K562 (cell line): Measurements from ENCODE around the gene ZNHIT1. TPM values are rescaled to one million over a fixed set of nuclear protein-coding genes. Genes with fewer than 3 reads are reported as not detected.

Experiments
- CBX1 ChIP-seq: sonication (generic); IDR thresholded peaks from 2 replicates; pipeline ENCODE4 v1.6.1; 2016; ENCODE audit warnings: antibody characterized with exemption, low read depth, mild to moderate bottlenecking
- CREBBP ChIP-seq: IDR thresholded peaks from one replicate; pipeline ENCODE4 v1.6.1; 2012; ENCODE audit warnings: low read depth, mild to moderate bottlenecking, control low read depth, inconsistent platforms, low read length
- FOXM1 ChIP-seq, 2 experiments: fragments of 450-650 bp in 1 of 2; sonication (generic) in 1 of 2; formaldehyde crosslinking in 1 of 2; IDR thresholded peaks; 2 replicates each; pipeline versions ENCODE4 v1.6.1 to v1.9.0; 2017 to 2022; ENCODE audit warnings: low read depth in 2 of 2, mild to moderate bottlenecking in 2 of 2, missing genetic modification reagents in 1 of 2, moderate library complexity in 1 of 2
- ILF3 ChIP-seq: fragments of 450-650 bp; IDR thresholded peaks from 2 replicates; pipeline ENCODE4 v1.6.1; 2018; ENCODE audit warnings: antibody characterized with exemption, mild to moderate bottlenecking, moderate library complexity, borderline replicate concordance
- KDM5B ChIP-seq: fragments of 200-600 bp; sonication (generic); IDR thresholded peaks from 2 replicates; pipeline ENCODE4 v1.6.1; 2012; ENCODE audit warnings: low read depth, mild to moderate bottlenecking, moderate library complexity, low read length, control low read depth, inconsistent platforms; ENCODE audit not compliant: insufficient replicate concordance
- MBD2 ChIP-seq: sonication (generic); IDR thresholded peaks from 2 replicates; pipeline ENCODE4 v1.6.1; 2016; ENCODE audit warnings: low read depth, borderline replicate concordance
- SUPT5H ChIP-seq: fragments of 450-650 bp; IDR thresholded peaks from 2 replicates; pipeline ENCODE4 v1.6.1; 2016
- ZEB2 ChIP-seq: fragments of 450-650 bp; IDR thresholded peaks from 2 replicates; pipeline ENCODE4 v1.6.1; 2016
- ZNF436 ChIP-seq: fragments of 250-450, 450-650 bp; sonication (Bioruptor Pico); formaldehyde crosslinking; IDR thresholded peaks from 2 replicates; pipeline ENCODE4 v1.7.0; 2020; ENCODE audit warnings: mild to moderate bottlenecking
- ZNF707 ChIP-seq: fragments of 250-450 bp; sonication (Bioruptor Pico); conservative IDR thresholded peaks from 2 replicates; pipeline ENCODE4 v1.8.0; 2022; ENCODE audit warnings: inconsistent platforms, mild to moderate bottlenecking, moderate library complexity
- polyA plus RNA-seq, 8 experiments: library from polyadenylated mRNA; depleted of rRNA in 4 of 8; stranded (reverse) in 5 of 8; unstranded in 3 of 8; fragments of >200 nt; fragmentation: Nextera tagmentation in 2 of 8; fragmentation: Illumina TruSeq in 1 of 8; extraction: Ambion mirVana in 2 of 8; extraction: Trizol in 1 of 8; gene quantifications; 2 replicates each; pipeline versions ENCODE4 v1.2.1 to v1.2.3, GENCODE V29; 2011 to 2014; ENCODE audit warnings: inconsistent platforms in 1 of 8, missing spikeins in 1 of 8
- total RNA-seq, 7 experiments: library from RNA; depleted of rRNA in 6 of 7; stranded (reverse); fragments of >200 nt in 6 of 7; fragmentation: Illumina TruSeq in 2 of 7; extraction: Trizol in 2 of 7; gene quantifications; 2 replicates each; pipeline versions ENCODE4 v1.2.1 to v1.2.3, GENCODE V29; 2011 to 2021; ENCODE audit warnings: low replicate concordance in 1 of 7
- TF ChIP-seq, protein P1 (sequence below): fragments of 450-650 bp; formaldehyde crosslinking; IDR thresholded peaks from 2 replicates; pipeline ENCODE4 v1.4.0; 2022; ENCODE audit warnings: missing genetic modification characterization
- TF ChIP-seq, protein P2 (sequence below): sonication (generic); formaldehyde crosslinking; IDR thresholded peaks from 2 replicates; pipeline ENCODE4 v1.8.0; 2022; ENCODE audit warnings: mild to moderate bottlenecking, low read depth, missing genetic modification reagents
- TF ChIP-seq, protein P3 (sequence below), 2 experiments: fragments of 150-350 bp in 1 of 2; IDR thresholded peaks; 2 replicates each; pipeline ENCODE4 v1.6.1; 2012 to 2016; ENCODE audit warnings: low read depth in 2 of 2, low read length in 2 of 2, mild to moderate bottlenecking in 1 of 2, moderate library complexity in 1 of 2
- TF ChIP-seq, protein P4 (sequence below): fragments of 250-450 bp; sonication (Bioruptor Pico); IDR thresholded peaks from 2 replicates; pipeline ENCODE4 v1.4.0; 2020; ENCODE audit warnings: mild to moderate bottlenecking, moderate library complexity

Gene ZNHIT1
- total and polyA plus RNA-seq, 9 of the 15 experiments (the other 6 are each of a cell fraction or from before 2014, with no cell fraction given): 6.4 to 162 (median 70.1) TPM

DNA sequence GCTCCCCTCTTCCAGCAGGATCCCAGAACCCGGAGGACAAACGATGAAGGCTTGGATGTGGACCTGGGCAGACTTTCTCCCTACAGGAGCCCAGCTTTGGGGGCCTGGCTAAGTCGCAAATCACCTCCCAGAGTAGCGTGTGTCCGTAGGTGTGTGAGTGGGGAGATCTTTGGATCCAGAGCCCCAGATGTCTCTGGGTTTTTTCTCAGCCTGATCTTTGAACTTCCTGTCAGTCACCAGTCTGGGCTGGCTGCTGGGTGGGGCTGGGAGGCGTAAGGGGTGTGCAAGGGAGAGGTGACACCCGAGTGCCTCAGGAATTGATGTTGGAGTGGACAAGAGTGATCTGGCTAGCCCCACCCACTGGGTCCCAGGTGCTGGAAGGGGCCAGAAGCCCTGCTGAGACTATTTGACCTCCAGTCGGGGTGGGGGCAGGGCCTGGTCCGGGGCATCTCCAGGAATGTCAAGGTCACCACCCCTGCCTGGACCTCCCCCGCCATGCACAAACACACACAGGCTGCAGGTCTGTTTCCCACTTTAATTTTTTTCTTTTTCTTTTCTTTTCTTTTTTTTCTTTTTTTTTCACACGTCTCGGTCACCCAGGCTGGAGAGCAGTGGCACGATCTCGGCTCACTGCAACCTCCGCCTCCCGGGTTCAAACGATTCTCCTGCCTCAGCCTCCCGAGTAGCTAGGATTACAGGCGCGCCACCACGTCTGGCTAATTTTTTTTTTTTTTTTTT lies 16.9 kb upstream of the ZNHIT1 start, which contains the start of gene MOGAT3 (continued):
- TF ChIP-seq KDM5B (no peak), CBX1 (no peak), ZNF436 (CRISPR knock-in tag) (no peak), MBD2 (no peak), ZEB2 (no peak), CREBBP (no peak), FOXM1 (IDR thresholded peaks at IDR 0.05; ENCODE audit: low read depth) (no peak), FOXM1 (CRISPR knock-in tag; IDR thresholded peaks at IDR 0.05; ENCODE audit: low read depth) (no peak), ILF3 (no peak), ZNF707 (no peak), SUPT5H (no peak)
- TF ChIP-seq, protein P1, sequence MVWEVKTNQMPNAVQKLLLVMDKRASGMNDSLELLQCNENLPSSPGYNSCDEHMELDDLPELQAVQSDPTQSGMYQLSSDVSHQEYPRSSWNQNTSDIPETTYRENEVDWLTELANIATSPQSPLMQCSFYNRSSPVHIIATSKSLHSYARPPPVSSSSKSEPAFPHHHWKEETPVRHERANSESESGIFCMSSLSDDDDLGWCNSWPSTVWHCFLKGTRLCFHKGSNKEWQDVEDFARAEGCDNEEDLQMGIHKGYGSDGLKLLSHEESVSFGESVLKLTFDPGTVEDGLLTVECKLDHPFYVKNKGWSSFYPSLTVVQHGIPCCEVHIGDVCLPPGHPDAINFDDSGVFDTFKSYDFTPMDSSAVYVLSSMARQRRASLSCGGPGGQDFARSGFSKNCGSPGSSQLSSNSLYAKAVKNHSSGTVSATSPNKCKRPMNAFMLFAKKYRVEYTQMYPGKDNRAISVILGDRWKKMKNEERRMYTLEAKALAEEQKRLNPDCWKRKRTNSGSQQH: no peak
- TF ChIP-seq, protein P2, sequence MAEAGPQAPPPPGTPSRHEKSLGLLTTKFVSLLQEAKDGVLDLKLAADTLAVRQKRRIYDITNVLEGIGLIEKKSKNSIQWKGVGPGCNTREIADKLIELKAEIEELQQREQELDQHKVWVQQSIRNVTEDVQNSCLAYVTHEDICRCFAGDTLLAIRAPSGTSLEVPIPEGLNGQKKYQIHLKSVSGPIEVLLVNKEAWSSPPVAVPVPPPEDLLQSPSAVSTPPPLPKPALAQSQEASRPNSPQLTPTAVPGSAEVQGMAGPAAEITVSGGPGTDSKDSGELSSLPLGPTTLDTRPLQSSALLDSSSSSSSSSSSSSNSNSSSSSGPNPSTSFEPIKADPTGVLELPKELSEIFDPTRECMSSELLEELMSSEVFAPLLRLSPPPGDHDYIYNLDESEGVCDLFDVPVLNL (CRISPR knock-in tag): no peak
- TF ChIP-seq, protein P3, sequence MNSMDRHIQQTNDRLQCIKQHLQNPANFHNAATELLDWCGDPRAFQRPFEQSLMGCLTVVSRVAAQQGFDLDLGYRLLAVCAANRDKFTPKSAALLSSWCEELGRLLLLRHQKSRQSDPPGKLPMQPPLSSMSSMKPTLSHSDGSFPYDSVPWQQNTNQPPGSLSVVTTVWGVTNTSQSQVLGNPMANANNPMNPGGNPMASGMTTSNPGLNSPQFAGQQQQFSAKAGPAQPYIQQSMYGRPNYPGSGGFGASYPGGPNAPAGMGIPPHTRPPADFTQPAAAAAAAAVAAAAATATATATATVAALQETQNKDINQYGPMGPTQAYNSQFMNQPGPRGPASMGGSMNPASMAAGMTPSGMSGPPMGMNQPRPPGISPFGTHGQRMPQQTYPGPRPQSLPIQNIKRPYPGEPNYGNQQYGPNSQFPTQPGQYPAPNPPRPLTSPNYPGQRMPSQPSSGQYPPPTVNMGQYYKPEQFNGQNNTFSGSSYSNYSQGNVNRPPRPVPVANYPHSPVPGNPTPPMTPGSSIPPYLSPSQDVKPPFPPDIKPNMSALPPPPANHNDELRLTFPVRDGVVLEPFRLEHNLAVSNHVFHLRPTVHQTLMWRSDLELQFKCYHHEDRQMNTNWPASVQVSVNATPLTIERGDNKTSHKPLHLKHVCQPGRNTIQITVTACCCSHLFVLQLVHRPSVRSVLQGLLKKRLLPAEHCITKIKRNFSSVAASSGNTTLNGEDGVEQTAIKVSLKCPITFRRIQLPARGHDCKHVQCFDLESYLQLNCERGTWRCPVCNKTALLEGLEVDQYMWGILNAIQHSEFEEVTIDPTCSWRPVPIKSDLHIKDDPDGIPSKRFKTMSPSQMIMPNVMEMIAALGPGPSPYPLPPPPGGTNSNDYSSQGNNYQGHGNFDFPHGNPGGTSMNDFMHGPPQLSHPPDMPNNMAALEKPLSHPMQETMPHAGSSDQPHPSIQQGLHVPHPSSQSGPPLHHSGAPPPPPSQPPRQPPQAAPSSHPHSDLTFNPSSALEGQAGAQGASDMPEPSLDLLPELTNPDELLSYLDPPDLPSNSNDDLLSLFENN (IDR thresholded peaks at IDR 0.05; ENCODE audit: low read depth in 2 of 2, low read length in 2 of 2): no peak
- TF ChIP-seq, protein P4, sequence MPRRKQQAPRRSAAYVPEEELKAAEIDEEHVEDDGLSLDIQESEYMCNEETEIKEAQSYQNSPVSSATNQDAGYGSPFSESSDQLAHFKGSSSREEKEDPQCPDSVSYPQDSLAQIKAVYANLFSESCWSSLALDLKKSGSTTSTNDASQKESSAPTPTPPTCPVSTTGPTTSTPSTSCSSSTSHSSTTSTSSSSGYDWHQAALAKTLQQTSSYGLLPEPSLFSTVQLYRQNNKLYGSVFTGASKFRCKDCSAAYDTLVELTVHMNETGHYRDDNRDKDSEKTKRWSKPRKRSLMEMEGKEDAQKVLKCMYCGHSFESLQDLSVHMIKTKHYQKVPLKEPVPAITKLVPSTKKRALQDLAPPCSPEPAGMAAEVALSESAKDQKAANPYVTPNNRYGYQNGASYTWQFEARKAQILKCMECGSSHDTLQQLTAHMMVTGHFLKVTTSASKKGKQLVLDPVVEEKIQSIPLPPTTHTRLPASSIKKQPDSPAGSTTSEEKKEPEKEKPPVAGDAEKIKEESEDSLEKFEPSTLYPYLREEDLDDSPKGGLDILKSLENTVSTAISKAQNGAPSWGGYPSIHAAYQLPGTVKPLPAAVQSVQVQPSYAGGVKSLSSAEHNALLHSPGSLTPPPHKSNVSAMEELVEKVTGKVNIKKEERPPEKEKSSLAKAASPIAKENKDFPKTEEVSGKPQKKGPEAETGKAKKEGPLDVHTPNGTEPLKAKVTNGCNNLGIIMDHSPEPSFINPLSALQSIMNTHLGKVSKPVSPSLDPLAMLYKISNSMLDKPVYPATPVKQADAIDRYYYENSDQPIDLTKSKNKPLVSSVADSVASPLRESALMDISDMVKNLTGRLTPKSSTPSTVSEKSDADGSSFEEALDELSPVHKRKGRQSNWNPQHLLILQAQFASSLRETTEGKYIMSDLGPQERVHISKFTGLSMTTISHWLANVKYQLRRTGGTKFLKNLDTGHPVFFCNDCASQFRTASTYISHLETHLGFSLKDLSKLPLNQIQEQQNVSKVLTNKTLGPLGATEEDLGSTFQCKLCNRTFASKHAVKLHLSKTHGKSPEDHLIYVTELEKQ: no peak
- TF ChIP-seq, all 486 proteins: peak for 12
